Karpas-422 (cell line): ENCODE measurements around the gene PHYKPL. TPM values are rescaled to one million over a fixed set of nuclear protein-coding genes. Genes with fewer than 3 reads are reported as not detected.

Experiments used
- DNase-seq: peaks from one replicate; pipeline ENCODE4 v3.0.0-alpha.2; 2015
- H2AFZ ChIP-seq: fragments of 200-600 bp; sonication (generic); 2 replicates; pipeline ENCODE4 v1.6.1; 2014; ENCODE audit warnings: antibody characterized with exemption, low read length, mixed read lengths
- H3K27ac ChIP-seq: fragments of 200-600 bp; sonication (generic); 2 replicates; pipeline ENCODE4 v1.5.1; 2014; ENCODE audit warnings: mild to moderate bottlenecking, low read length, moderate library complexity
- H3K27me3 ChIP-seq: fragments of 200-600 bp; sonication (generic); 2 replicates; pipeline ENCODE4 v1.6.1; 2014; ENCODE audit warnings: low read length, mixed read lengths
- H3K36me3 ChIP-seq: fragments of 200-600 bp; sonication (generic); 2 replicates; pipeline ENCODE4 v1.6.1; 2014; ENCODE audit warnings: low read length, mixed read lengths; ENCODE audit not compliant: insufficient read depth
- H3K4me1 ChIP-seq: fragments of 200-600 bp; sonication (generic); 2 replicates; pipeline ENCODE4 v1.6.1; 2014; ENCODE audit warnings: mild to moderate bottlenecking, low read length, mixed read lengths
- H3K4me2 ChIP-seq: fragments of 200-600 bp; sonication (generic); 2 replicates; pipeline ENCODE4 v1.6.1; 2014; ENCODE audit warnings: low read length, low read depth, mild to moderate bottlenecking; ENCODE audit not compliant: poor library complexity, severe bottlenecking
- H3K4me3 ChIP-seq: fragments of 200-600 bp; sonication (generic); 2 replicates; pipeline ENCODE4 v1.5.1; 2014; ENCODE audit warnings: mild to moderate bottlenecking, antibody characterized with exemption, low read length, mixed read lengths
- H3K79me2 ChIP-seq: fragments of 200-600 bp; sonication (generic); 2 replicates; pipeline ENCODE4 v1.6.1; 2014; ENCODE audit warnings: mild to moderate bottlenecking, low read length, mixed read lengths
- H3K9ac ChIP-seq: fragments of 200-600 bp; sonication (generic); 2 replicates; pipeline ENCODE4 v1.6.0; 2014; ENCODE audit warnings: low read length
- H3K9me2 ChIP-seq: fragments of 200-600 bp; sonication (generic), shearing (Covaris generic); replicated peaks from 2 replicates; pipeline ENCODE4 v1.6.0; 2014; ENCODE audit warnings: mild to moderate bottlenecking, low read length, moderate library complexity; ENCODE audit not compliant: insufficient read depth
- H3K9me3 ChIP-seq: fragments of 300-700, 200-600 bp; sonication (generic); 2 replicates; pipeline ENCODE4 v1.6.1; 2014; ENCODE audit warnings: low read length, mixed read lengths
- H4K20me1 ChIP-seq: fragments of 200-600 bp; sonication (generic); 2 replicates; pipeline ENCODE4 v1.6.1; 2014; ENCODE audit warnings: mild to moderate bottlenecking, antibody characterized with exemption, low read length, low read depth; ENCODE audit not compliant: insufficient read depth
- total RNA-seq: library from RNA; depleted of rRNA; stranded (reverse); fragments of >200 nt; shearing (Covaris generic); gene quantifications from 2 replicates; pipeline ENCODE4 v1.2.3, GENCODE V29; 2014; ENCODE audit warnings: low replicate concordance

PHYKPL gene
- total RNA-seq, 1 experiment from 2014 or later, result 116 TPM

GRCh38 chr5:178269499-178269898 is 36.9 kb upstream of the PHYKPL start:
- no peak overlapping the region for H3K4me3 ChIP-seq

DNA sequence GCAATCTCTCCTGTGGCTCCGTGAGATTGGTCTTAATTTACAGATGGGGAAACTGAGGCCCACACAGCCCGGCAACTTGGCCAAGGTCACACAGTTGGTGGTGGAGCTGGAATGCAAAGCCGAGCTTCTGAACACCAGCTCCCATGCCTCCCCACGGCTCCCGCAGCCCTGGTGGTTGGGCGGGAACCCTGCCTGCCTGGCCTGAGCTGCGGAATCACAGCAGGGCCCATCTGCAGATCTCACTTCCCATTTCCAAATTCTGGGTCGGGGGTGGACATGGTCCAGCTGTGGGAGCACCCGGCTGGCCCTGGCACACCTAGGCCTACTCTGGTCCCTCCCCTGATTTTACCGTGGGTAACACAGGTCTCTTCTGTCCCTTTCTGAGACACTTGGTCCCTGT is 35.3 kb upstream of the PHYKPL start:
- Histone ChIP-seq H3K79me2 (no peaks in the 10 kb centered on the region), H3K9me2 (no peaks in the 10 kb centered on the region), H4K20me1 (no peaks in the 10 kb centered on the region), H3K9me3 (no peaks in the 10 kb centered on the region), H3K4me1 (0 out of 2 replicates have a peak, but pooled peaks cover 4% of the 10 kb centered on the region), H2AFZ (no peak overlapping the region), H3K4me3 (no peak overlapping the region), H3K27me3 (no peaks in the 10 kb centered on the region), H3K4me2 (no peak overlapping the region), H3K9ac (no peak overlapping the region), H3K27ac (no peak overlapping the region), H3K36me3 (no peaks in the 10 kb centered on the region)
- no peak for DNase-seq

More at GRCh38 chr5:178269499-178269898, 36.9 kb upstream of the PHYKPL start:
- Histone ChIP-seq H3K9me2 (no peaks in the 10 kb centered on the region), H3K36me3 (no peaks in the 10 kb centered on the region), H2AFZ (no peak overlapping the region), H3K9ac (no peak overlapping the region), H3K27ac (no peak overlapping the region), H3K4me1 (0 out of 2 replicates have a peak, but pooled peaks cover 4% of the 10 kb centered on the region), H3K79me2 (no peaks in the 10 kb centered on the region), H4K20me1 (no peaks in the 10 kb centered on the region), H3K27me3 (no peaks in the 10 kb centered on the region), H3K4me2 (no peak overlapping the region), H3K9me3 (no peaks in the 10 kb centered on the region)
- no peak for DNase-seq

- no peaks in the 10 kb centered on the region for H4K20me1 ChIP-seq
- DNase-seq, result no peak
- H3K9me2 ChIP-seq, result no peaks in the 10 kb centered on the region
- no peak overlapping the region for H2AFZ ChIP-seq
- H3K4me2 ChIP-seq, result no peak overlapping the region
- H3K36me3 ChIP-seq, result no peaks in the 10 kb centered on the region
- H3K27me3 ChIP-seq, result no peaks in the 10 kb centered on the region
- 0 out of 2 replicates have a peak, but pooled peaks cover 4% of the 10 kb centered on the region for H3K4me1 ChIP-seq
- no peak overlapping the region for H3K27ac ChIP-seq
- no peaks in the 10 kb centered on the region for H3K79me2 ChIP-seq
- no peak overlapping the region for H3K9ac ChIP-seq
- no peak overlapping the region for H3K4me3 ChIP-seq
- H3K9me3 ChIP-seq, result no peaks in the 10 kb centered on the region
These were observed 34.6 kb upstream of the PHYKPL start for GRCh38 chr5:178267245-178267644.

DNA sequence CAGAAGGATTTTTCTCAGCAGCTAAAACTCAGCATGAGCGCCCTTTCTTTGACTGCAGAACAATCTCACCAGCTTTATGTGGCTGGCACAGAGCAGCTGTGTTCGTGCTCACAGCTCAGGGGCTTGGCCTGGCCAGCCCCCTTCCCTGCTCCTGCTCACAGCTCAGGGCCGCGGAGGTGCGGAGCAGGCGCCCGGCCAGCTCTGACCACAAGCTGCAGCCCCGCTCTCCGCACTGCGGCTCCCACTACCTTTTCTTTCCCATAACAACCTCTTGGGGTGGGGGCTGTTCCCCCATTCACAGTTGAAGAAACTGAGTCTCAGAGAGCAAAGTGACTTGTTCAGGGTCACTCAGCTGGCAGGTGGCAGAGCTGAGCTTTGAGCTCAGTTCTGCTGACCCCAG is 34.0 kb upstream of the PHYKPL start:
- DNase-seq, result no peak
- H3K9me3 ChIP-seq, result no peaks in the 10 kb centered on the region
- 0 out of 2 replicates have a peak, but pooled peaks cover 4% of the 10 kb centered on the region for H3K4me1 ChIP-seq
- H3K36me3 ChIP-seq, result no peaks in the 10 kb centered on the region
- H3K79me2 ChIP-seq, result no peaks in the 10 kb centered on the region
- H3K27ac ChIP-seq, result no peak overlapping the region
- no peak overlapping the region for H2AFZ ChIP-seq
- H3K9ac ChIP-seq, result no peak overlapping the region
- no peaks in the 10 kb centered on the region for H3K9me2 ChIP-seq
- H4K20me1 ChIP-seq, result no peaks in the 10 kb centered on the region
- H3K4me2 ChIP-seq, result no peak overlapping the region
- H3K27me3 ChIP-seq, result no peaks in the 10 kb centered on the region
- no peak overlapping the region for H3K4me3 ChIP-seq

- no peak for DNase-seq
- Histone ChIP-seq H3K36me3 (no peaks in the 10 kb centered on the region), H3K79me2 (no peaks in the 10 kb centered on the region), H3K9ac (no peak overlapping the region), H3K27ac (no peak overlapping the region), H3K4me1 (0 out of 2 replicates have a peak, but pooled peaks cover 4% of the 10 kb centered on the region), H3K27me3 (no peaks in the 10 kb centered on the region), H3K9me2 (no peaks in the 10 kb centered on the region), H3K4me2 (no peak overlapping the region), H3K4me3 (no peak overlapping the region), H3K9me3 (no peaks in the 10 kb centered on the region), H4K20me1 (no peaks in the 10 kb centered on the region), H2AFZ (no peak overlapping the region)
These were observed 33.1 kb upstream of the PHYKPL start for GRCh38 chr5:178265746-178266145.

- H3K9ac ChIP-seq, result no peak overlapping the region
- no peak for DNase-seq
- no peaks in the 10 kb centered on the region for H3K27me3 ChIP-seq
- H3K9me3 ChIP-seq, result no peaks in the 10 kb centered on the region
- no peak overlapping the region for H3K4me2 ChIP-seq
- H2AFZ ChIP-seq, result no peak overlapping the region
- no peak overlapping the region for H3K27ac ChIP-seq
- H4K20me1 ChIP-seq, result no peaks in the 10 kb centered on the region
- 0 out of 2 replicates have a peak, but pooled peaks cover 4% of the 10 kb centered on the region for H3K4me1 ChIP-seq
- H3K9me2 ChIP-seq, result no peaks in the 10 kb centered on the region
- H3K4me3 ChIP-seq, result no peak overlapping the region
- no peaks in the 10 kb centered on the region for H3K79me2 ChIP-seq
- H3K36me3 ChIP-seq, result no peaks in the 10 kb centered on the region
These were observed 31.4 kb upstream of the PHYKPL start for GRCh38 chr5:178264044-178264443.

DNA sequence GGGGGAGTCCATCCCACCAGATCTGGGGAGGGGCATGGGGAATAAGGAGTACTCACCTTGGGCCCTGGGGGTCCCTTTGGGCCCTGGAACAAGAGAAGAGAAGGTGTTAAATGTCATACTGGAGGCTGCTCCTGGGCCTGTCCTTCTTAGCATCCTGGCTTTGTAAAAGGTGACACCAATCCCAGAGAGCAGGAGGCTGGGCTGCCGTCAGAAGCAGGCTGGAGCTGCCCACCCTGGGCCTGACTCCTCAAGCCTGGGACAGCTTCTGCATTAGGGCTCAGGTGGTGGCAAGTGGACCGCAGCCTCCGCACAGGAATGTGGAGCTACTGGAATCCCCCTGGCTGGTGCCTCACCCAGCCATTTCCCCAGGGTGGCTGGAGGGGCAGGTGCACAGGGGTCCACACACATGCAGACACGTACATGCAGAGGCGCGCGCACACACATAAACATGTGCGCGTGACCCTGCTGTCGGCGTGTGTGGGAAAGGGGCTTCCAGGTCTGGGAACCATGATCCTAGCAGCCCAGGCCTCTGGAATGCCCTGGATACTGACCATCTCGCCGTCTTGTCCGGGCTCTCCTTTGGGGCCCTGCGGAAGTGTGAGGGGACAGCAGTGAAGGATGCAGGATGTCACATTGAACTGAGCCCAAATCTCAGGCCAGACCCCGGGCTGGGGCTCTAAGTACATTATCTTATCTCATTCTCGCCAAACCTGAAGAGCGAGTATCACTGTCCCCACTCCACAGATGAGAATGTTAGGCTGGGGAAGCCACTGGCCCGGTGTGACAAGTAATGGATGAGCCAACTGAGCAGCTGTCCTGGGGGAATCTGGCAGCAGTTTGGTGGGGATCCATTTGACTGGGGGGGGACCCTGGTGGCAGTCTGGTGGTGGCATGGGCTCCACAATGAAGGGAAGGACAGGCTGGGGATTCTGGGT is 29.3 kb upstream of the PHYKPL start:
- H3K4me1 ChIP-seq, result peaks cover 23% of the 10 kb centered on the region
- DNase-seq, result no peak
- H3K27ac ChIP-seq, result no peak overlapping the region
- no peaks in the 10 kb centered on the region for H3K36me3 ChIP-seq
- no peaks in the 10 kb centered on the region for H3K79me2 ChIP-seq
- no peaks in the 10 kb centered on the region for H4K20me1 ChIP-seq
- no peak overlapping the region for H3K4me3 ChIP-seq
- no peak overlapping the region for H2AFZ ChIP-seq
- H3K9me2 ChIP-seq, result no peaks in the 10 kb centered on the region
- no peaks in the 10 kb centered on the region for H3K9me3 ChIP-seq
- no peak overlapping the region for H3K4me2 ChIP-seq
- H3K9ac ChIP-seq, result no peak overlapping the region
- no peaks in the 10 kb centered on the region for H3K27me3 ChIP-seq

- Histone ChIP-seq H3K9me2 (no peaks in the 10 kb centered on the region), H3K9ac (no peak overlapping the region), H2AFZ (no peak overlapping the region), H3K27ac (no peak overlapping the region), H3K4me1 (peaks cover 40% of the 10 kb centered on the region), H3K79me2 (no peaks in the 10 kb centered on the region), H3K9me3 (no peaks in the 10 kb centered on the region), H3K36me3 (no peaks in the 10 kb centered on the region), H3K4me3 (no peak overlapping the region), H3K4me2 (no peak overlapping the region), H4K20me1 (no peaks in the 10 kb centered on the region), H3K27me3 (no peaks in the 10 kb centered on the region)
- no peak for DNase-seq
These were observed 27.3 kb upstream of the PHYKPL start for GRCh38 chr5:178259623-178260536.
